ENCODE results near the gene CYP4V2.

CYP4V2 gene

GRCh38 chr4:186150926-186151325 is 40.4 kb upstream of the CYP4V2 start:
- no peak for TF ChIP-seq CTCF (IDR thresholded peaks at IDR 0.05; ENCODE audit: low read depth, low read length, missing control alignments)
- H3K4me3 ChIP-seq (ENCODE audit: low read depth, low read length): no peak overlapping the region
- no peak for DNase-seq (ENCODE audit: low read depth)
- in situ Hi-C loops (cut with HindIII; ENCODE audit: low sequenced_read_pairs): no loop called here

GRCh38 chr4:186151499-186151898 is 39.9 kb upstream of the CYP4V2 start:
- DNase-seq (ENCODE audit: low read depth): no peak
- in situ Hi-C loops (cut with HindIII; ENCODE audit: low sequenced_read_pairs): no loop called here
- no peak overlapping the region for H3K4me3 ChIP-seq (ENCODE audit: low read depth, low read length)
- no peak for TF ChIP-seq CTCF (IDR thresholded peaks at IDR 0.05; ENCODE audit: low read depth, low read length, missing control alignments)

- no peak for TF ChIP-seq CTCF (IDR thresholded peaks at IDR 0.05; ENCODE audit: low read depth, low read length, missing control alignments)
- H3K4me3 ChIP-seq (ENCODE audit: low read depth, low read length): no peak overlapping the region
- in situ Hi-C loops (cut with HindIII; ENCODE audit: low sequenced_read_pairs): no loop called here
- DNase-seq (ENCODE audit: low read depth): no peak
Observed at GRCh38 chr4:186158021-186158813, 33.1 kb upstream of the CYP4V2 start.

- no peak for TF ChIP-seq CTCF (IDR thresholded peaks at IDR 0.05; ENCODE audit: low read depth, low read length, missing control alignments)
- in situ Hi-C loops (cut with HindIII; ENCODE audit: low sequenced_read_pairs): no loop called here
- no peak for DNase-seq (ENCODE audit: low read depth)
- H3K4me3 ChIP-seq (ENCODE audit: low read depth, low read length): no peak overlapping the region
Observed at GRCh38 chr4:186158966-186159365, 32.4 kb upstream of the CYP4V2 start.

- no peak overlapping the region for H3K4me3 ChIP-seq (ENCODE audit: low read depth, low read length)
- in situ Hi-C loops (cut with HindIII; ENCODE audit: low sequenced_read_pairs): no loop called here
- TF ChIP-seq CTCF (IDR thresholded peaks at IDR 0.05; ENCODE audit: low read depth, low read length, missing control alignments): no peak
Observed at GRCh38 chr4:186159613-186160012, 31.8 kb upstream of the CYP4V2 start.

GRCh38 chr4:186161138-186161537 is 30.2 kb upstream of the CYP4V2 start:
- H3K4me3 ChIP-seq (ENCODE audit: low read depth, low read length): no peak overlapping the region
- in situ Hi-C loops (cut with HindIII; ENCODE audit: low sequenced_read_pairs): no loop called here
- TF ChIP-seq CTCF (IDR thresholded peaks at IDR 0.05; ENCODE audit: low read depth, low read length, missing control alignments): no peak
- no peak for DNase-seq (ENCODE audit: low read depth)

More at GRCh38 chr4:186159613-186160012, 31.8 kb upstream of the CYP4V2 start:
- DNase-seq (ENCODE audit: low read depth): no peak
